Lower leg skin (tissue), 4 donors: Measurements from ENCODE around the gene HDAC4. TPM values are rescaled to one million over a fixed set of nuclear protein-coding genes. Genes with fewer than 3 reads are reported as not detected.
A peak's percentile ranks its signal among the peaks of the same experiment; 100 is the strongest.

ENCODE experiments used
- DNase-seq, 2 donors: peaks; one replicate each; pipeline ENCODE4 v3.0.0-alpha.2; 2019; ENCODE audit warnings: low spot score in 2 of 2
- H3K4me3 ChIP-seq: fragments of 200-600 bp; sonication (generic); 2 replicates; pipeline ENCODE4 v1.5.1; 2017; ENCODE audit warnings: mild to moderate bottlenecking, low read depth; ENCODE audit not compliant: poor library complexity, severe bottlenecking
- POLR2A ChIP-seq, 2 donors: fragments of 450-650 bp; IDR thresholded peaks; one replicate each; pipeline ENCODE4 v1.6.1; 2016 to 2017; ENCODE audit warnings: antibody characterized with exemption in 2 of 2, mild to moderate bottlenecking in 1 of 2, moderate library complexity in 1 of 2
- WGBS, 2 donors: methylation state at CpG; one replicate each; pipeline ENCODE4 v1.1.5; 2018; 5-methylcytosine and 5-hydroxymethylcytosine counted together
- intact Hi-C: fragments of 100-400 bp; cut with DNase I; formaldehyde crosslinking; loops from one replicate; pipeline ENCODE4 v1.15.0; 2023; ENCODE audit warnings: low total_unique reads
- total RNA-seq, 4 donors: library from RNA; depleted of rRNA; stranded (reverse); fragments of >200 nt; gene quantifications; one replicate each; pipeline ENCODE4 v1.1.0, GENCODE V29; 2016
- TF ChIP-seq, protein P1 (sequence below), 3 donors: fragments of 450-650 bp; IDR thresholded peaks; one replicate each; pipeline ENCODE4 v1.5.1; 2016; ENCODE audit warnings: antibody characterized with exemption in 3 of 3, mild to moderate bottlenecking in 3 of 3, moderate library complexity in 2 of 3

Gene HDAC4
- total RNA-seq, 4 donors from 2014 or later, result 27.4 to 85.5 (median 57.9) TPM

DNA sequence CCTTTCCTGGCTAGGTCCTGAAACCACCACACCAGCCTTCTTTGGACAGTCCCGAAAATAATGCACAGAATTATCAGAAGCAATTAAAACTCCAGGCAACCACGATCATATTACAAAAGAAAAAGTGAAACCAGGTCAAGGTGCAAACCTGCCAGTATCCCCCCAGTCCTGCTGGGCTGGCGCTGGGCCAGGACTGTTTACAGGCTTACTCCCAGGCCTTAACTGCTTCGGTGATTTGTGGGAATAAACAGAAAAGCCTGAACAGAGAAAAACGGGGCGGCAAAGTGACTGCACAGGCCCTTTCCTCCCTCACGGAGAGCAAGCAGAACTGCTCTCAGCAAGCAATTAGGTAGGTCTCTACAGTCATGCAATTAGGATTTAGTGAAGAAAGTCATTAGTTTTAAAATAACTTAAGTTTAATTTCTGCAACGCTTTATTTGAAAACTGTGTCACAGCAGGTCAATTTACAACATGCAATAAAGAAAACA, 1.3 kb downstream of the HDAC4 start:
- intact Hi-C loops, result no loop called here
- H3K4me3 ChIP-seq, result no peak overlapping the region
- TF ChIP-seq POLR2A (IDR thresholded peaks at IDR 0.05), result no peak
- TF ChIP-seq, protein P1, sequence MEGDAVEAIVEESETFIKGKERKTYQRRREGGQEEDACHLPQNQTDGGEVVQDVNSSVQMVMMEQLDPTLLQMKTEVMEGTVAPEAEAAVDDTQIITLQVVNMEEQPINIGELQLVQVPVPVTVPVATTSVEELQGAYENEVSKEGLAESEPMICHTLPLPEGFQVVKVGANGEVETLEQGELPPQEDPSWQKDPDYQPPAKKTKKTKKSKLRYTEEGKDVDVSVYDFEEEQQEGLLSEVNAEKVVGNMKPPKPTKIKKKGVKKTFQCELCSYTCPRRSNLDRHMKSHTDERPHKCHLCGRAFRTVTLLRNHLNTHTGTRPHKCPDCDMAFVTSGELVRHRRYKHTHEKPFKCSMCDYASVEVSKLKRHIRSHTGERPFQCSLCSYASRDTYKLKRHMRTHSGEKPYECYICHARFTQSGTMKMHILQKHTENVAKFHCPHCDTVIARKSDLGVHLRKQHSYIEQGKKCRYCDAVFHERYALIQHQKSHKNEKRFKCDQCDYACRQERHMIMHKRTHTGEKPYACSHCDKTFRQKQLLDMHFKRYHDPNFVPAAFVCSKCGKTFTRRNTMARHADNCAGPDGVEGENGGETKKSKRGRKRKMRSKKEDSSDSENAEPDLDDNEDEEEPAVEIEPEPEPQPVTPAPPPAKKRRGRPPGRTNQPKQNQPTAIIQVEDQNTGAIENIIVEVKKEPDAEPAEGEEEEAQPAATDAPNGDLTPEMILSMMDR (IDR thresholded peaks at IDR 0.05), result no peak
- DNase-seq, result peak in 1 of 2 donors; percentile 89
- WGBS, 2 donors, result 3 to 4% methylated on average over 8 of the region's 8 CpGs

DNA sequence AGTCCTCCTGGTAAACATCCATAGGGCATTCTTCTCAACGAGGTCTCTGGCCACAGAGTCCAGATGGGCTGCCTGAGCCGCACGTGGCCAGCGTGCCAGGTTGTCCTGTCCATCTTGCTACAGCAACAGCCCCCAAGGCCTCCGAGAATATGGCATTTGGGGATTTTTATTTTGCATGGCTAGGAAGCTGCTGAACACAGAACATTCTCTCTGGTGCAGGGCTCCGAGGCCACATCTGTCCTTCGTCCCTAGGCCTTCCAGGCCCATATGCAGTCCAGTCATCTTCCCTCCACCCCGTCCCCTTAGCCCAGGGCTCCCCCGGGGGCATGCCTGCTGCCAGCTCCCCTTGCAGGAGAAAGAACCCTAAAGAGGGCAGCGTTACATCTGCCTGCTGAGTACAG, 2.3 kb downstream of the HDAC4 start:
- WGBS, 2 donors, result 64 to 66% methylated on average over 10 of the region's 10 CpGs
- intact Hi-C loops, result no loop called here
- H3K4me3 ChIP-seq, result no peak overlapping the region
- no peak for TF ChIP-seq POLR2A (IDR thresholded peaks at IDR 0.05)
- TF ChIP-seq, protein P1 (IDR thresholded peaks at IDR 0.05), result no peak
- DNase-seq, result peak in 1 of 2 donors; percentile 79

DNA sequence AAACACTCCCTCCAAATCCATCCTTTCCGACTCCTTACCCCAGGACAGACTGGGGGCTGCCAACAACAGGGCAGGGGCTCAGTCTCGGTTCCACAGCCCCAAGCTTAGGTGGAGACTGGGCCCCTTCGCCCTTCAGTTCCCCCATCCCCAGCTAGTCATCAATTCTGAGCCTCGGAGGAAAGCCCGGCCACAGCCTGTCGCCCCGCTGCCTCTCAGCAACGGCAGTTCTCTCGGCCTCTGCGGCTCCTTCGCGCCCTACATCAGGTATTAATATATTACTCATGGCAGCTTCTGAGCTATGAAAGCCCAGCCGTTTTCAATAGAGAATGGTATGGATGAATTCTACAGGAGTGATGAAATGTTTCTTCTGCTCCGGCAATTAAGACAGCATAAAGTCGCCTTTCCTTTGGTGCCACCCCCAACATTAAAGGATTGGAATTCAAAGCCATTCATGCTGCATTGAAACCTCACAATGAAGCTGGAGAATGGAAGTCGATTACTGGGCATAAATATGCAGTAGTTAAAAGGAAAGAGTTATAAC, 2.8 kb downstream of the HDAC4 start:
- 83 to 85% methylated on average over 16 of the region's 16 CpGs for WGBS, 2 donors
- intact Hi-C loops, result no loop called here
- H3K4me3 ChIP-seq, result no peak overlapping the region
- DNase-seq, result peak in 1 of 2 donors; percentile 81
- TF ChIP-seq POLR2A (IDR thresholded peaks at IDR 0.05), result no peak
- TF ChIP-seq, protein P1 (IDR thresholded peaks at IDR 0.05), result no peak

DNA sequence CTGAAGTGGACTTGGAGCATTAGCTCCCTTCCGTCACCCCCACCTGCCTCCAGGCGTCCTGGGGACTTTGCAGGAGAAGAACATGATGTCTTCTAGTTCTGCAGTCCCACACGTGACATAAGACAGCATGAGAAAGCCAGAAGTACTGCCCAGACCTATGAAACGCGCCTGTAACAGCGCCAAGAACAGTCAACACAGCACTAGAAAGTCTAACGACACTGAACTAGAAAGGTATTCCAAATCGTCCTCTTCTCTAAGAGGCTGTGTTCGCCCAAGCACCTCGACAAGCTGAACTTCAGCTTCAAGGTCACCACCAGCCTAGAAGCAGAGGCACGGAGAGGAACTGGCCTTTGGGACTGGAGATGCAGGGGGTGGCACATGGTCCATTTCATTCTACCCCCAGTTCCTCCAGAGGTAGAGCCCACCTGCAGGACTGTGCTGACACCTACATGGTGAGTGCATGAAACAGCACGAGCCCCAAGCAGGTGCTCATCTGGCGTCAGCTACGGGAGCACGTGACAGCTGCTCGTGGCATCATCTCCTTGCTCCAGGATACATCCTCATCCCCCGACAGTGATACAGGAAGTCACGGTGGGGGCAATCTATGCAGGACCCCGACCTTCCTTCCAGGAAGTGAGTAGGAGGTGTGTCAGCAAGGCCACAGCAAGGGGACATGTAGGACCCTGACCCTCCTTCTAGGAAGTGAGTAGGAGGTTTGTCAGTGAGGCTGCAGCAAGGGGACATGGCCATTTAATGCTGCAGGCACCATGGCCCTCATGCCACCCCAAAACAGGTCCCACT, 3.7 kb downstream of the HDAC4 start:
- no peak overlapping the region for H3K4me3 ChIP-seq
- TF ChIP-seq, protein P1 (IDR thresholded peaks at IDR 0.05), result no peak
- TF ChIP-seq POLR2A (IDR thresholded peaks at IDR 0.05), result no peak
- DNase-seq, result peak in 1 of 2 donors; percentile 76
- intact Hi-C loops, result no loop called here
- 79 to 86% methylated on average over 18 to 19 of the region's 19 CpGs for WGBS, 2 donors

DNA sequence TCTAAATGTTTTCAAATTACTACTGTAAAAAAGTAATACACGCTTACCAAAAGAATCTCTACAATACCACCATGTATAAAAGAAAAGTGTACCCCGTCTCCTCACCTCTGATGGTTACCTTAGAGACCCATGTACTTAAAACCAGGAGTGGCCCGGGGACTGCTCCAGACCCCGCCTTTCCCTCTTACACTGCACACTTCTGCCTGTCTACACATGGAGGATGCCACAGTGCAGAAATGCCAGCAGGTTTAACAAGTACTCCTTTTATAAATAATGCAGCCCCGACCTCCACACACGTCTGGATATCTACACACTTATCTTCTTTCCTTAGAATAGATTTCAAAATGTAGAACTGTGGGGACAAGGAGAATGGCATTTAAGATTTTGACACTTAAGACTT, 5.3 kb downstream of the HDAC4 start:
- 76 to 77% methylated on average over 6 of the region's 6 CpGs for WGBS, 2 donors
- DNase-seq, result no peak
- H3K4me3 ChIP-seq, result no peak overlapping the region
- intact Hi-C loops, result no loop called here
- TF ChIP-seq, protein P1 (IDR thresholded peaks at IDR 0.05), result no peak
- TF ChIP-seq POLR2A (IDR thresholded peaks at IDR 0.05), result no peak
